Ascending aorta (tissue), 2 donors: ENCODE data around the gene SYTL1. TPM values are rescaled to one million over a fixed set of nuclear protein-coding genes. Genes with fewer than 3 reads are reported as not detected.

Experiments
- DNase-seq, 2 donors: peaks; one replicate each; pipeline ENCODE4 v3.0.0-alpha.2; 2019; ENCODE audit warnings: low spot score in 2 of 2
- H3K27ac ChIP-seq, 2 donors: fragments of 200-600 bp; sonication (generic); one replicate each; pipeline ENCODE4 v1.5.1; 2016 to 2017; ENCODE audit warnings: mild to moderate bottlenecking in 1 of 2
- H3K27me3 ChIP-seq: fragments of 200-600 bp; sonication (generic); one replicate; pipeline ENCODE4 v1.5.1; 2017
- H3K36me3 ChIP-seq, 2 donors: fragments of 200-600 bp; sonication (generic); one replicate each; pipeline ENCODE4 v1.5.1; 2016
- H3K4me1 ChIP-seq, 2 donors: fragments of 200-600 bp; sonication (generic); one replicate each; pipeline ENCODE4 v1.5.1; 2016 to 2017; ENCODE audit warnings: mild to moderate bottlenecking in 1 of 2
- H3K4me3 ChIP-seq, 2 donors: fragments of 200-600 bp; sonication (generic); one replicate each; pipeline ENCODE4 v1.5.1; 2016 to 2017; ENCODE audit warnings: mild to moderate bottlenecking in 1 of 2
- H3K9me3 ChIP-seq, 2 donors: fragments of 200-600 bp; sonication (generic); one replicate each; pipeline ENCODE4 v1.5.1; 2016
- CTCF ChIP-seq, 3 experiments: fragments of 200-600 bp in 2 of 3; fragments of 450-650 bp in 1 of 3; sonication (generic) in 2 of 3; IDR thresholded peaks; one replicate each; pipeline ENCODE4 v1.5.1; 2016 to 2019; ENCODE audit warnings: antibody characterized with exemption in 3 of 3, mild to moderate bottlenecking in 1 of 3, moderate library complexity in 1 of 3
- intact Hi-C: fragments of 100-400 bp; cut with DNase I; formaldehyde crosslinking; loops from one replicate; pipeline ENCODE4 v1.15.1; 2023
- total RNA-seq: library from RNA; depleted of rRNA; stranded (reverse); fragments of >200 nt; gene quantifications from one replicate; pipeline ENCODE4 v1.1.0, GENCODE V29; 2016

Gene SYTL1
- total RNA-seq, 1 donor from 2014 or later, result 0.21 TPM

- intact Hi-C loops, result loop anchor here (1.0 to 2.0 kb wide), 2 partner anchors 94 to 303 kb away; partner anchors contain the start of gene AHDC1
- no peak overlapping the region for H3K4me3 ChIP-seq
- H3K36me3 ChIP-seq, result peaks cover 49 to 57% of the 10 kb centered on the region in 2 donors
- no peak for DNase-seq
- peaks cover 0 to 15% of the 10 kb centered on the region in 2 donors for H3K4me1 ChIP-seq
- no peak for TF ChIP-seq CTCF (IDR thresholded peaks at IDR 0.05)
- H3K9me3 ChIP-seq, result no peaks in the 10 kb centered on the region
- no peak overlapping the region for H3K27ac ChIP-seq
- no peaks in the 10 kb centered on the region for H3K27me3 ChIP-seq
These were observed 40.1 kb upstream of the SYTL1 start for GRCh38 chr1:27301582-27302199.

GRCh38 chr1:27302612-27303011 is 39.2 kb upstream of the SYTL1 start:
- Histone ChIP-seq H3K9me3 (no peaks in the 10 kb centered on the region), H3K36me3 (peaks cover 43 to 55% of the 10 kb centered on the region in 2 donors), H3K4me3 (no peak overlapping the region), H3K27me3 (no peaks in the 10 kb centered on the region), H3K27ac (no peak overlapping the region), H3K4me1 (peaks cover 0 to 15% of the 10 kb centered on the region in 2 donors)
- no peak for TF ChIP-seq CTCF (IDR thresholded peaks at IDR 0.05)
- intact Hi-C loops, result no loop called here
- DNase-seq, result no peak

GRCh38 chr1:27303509-27303908 is 38.3 kb upstream of the SYTL1 start:
- H3K27ac ChIP-seq, result no peak overlapping the region
- no peak for TF ChIP-seq CTCF (IDR thresholded peaks at IDR 0.05)
- DNase-seq, result no peak
- H3K9me3 ChIP-seq, result no peaks in the 10 kb centered on the region
- H3K36me3 ChIP-seq, result peaks cover 35 to 52% of the 10 kb centered on the region in 2 donors
- no peaks in the 10 kb centered on the region for H3K27me3 ChIP-seq
- H3K4me1 ChIP-seq, result peaks cover 0 to 15% of the 10 kb centered on the region in 2 donors
- no peak overlapping the region for H3K4me3 ChIP-seq
- intact Hi-C loops, result no loop called here

DNA sequence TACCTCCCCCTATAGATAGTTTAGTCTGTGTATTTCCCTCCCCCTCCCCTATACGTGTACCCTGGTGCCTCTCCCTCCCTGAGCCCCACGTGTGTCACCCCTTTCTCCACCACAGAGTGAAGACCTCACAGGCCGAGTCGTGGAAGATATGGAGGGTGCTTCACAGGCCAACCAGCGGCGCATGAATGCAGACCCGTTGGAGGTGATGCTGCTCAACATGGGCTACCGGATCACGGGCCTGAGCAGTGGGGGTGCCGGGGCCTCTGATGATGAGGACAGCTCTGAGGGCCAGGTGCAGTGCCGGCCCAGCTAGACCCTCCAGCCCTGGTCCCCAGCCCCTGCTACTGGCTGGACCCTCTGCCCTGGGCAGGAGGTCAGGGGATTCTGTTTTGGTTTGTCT is 35.8 kb upstream of the SYTL1 start:
- no peaks in the 10 kb centered on the region for H3K4me1 ChIP-seq
- no peak for DNase-seq
- H3K27ac ChIP-seq, result no peak overlapping the region
- H3K27me3 ChIP-seq, result no peaks in the 10 kb centered on the region
- no peaks in the 10 kb centered on the region for H3K9me3 ChIP-seq
- intact Hi-C loops, result no loop called here
- H3K4me3 ChIP-seq, result no peak overlapping the region
- H3K36me3 ChIP-seq, result peaks cover 35 to 47% of the 10 kb centered on the region in 2 donors
- TF ChIP-seq CTCF (IDR thresholded peaks at IDR 0.05), result no peak

- no peaks in the 10 kb centered on the region for H3K4me1 ChIP-seq
- H3K27ac ChIP-seq, result no peak overlapping the region
- TF ChIP-seq CTCF (IDR thresholded peaks at IDR 0.05), result no peak
- no peaks in the 10 kb centered on the region for H3K9me3 ChIP-seq
- no peak overlapping the region for H3K4me3 ChIP-seq
- intact Hi-C loops, result no loop called here
- H3K27me3 ChIP-seq, result no peaks in the 10 kb centered on the region
- H3K36me3 ChIP-seq, result peaks cover 34 to 37% of the 10 kb centered on the region in 2 donors
- no peak for DNase-seq
These were observed 34.7 kb upstream of the SYTL1 start for GRCh38 chr1:27306892-27307761.
